GM19324 (cell line): ENCODE data around the gene GRIA3.
"Not testable (repeated sequence)": the region's sequence is repeated elsewhere in the genome, so short reads cannot be mapped to it uniquely, and the experiment has no call there.

Experiments
- ATAC-seq: cut with Tn5 transposase; IDR thresholded peaks from one replicate; pipeline ENCODE4 v1.9.1; 2021; ENCODE audit warnings: mild to moderate bottlenecking, moderate library complexity; ENCODE audit not compliant: unreplicated experiment, low FRiP score

GRIA3 gene

GRCh38 chrX:123267220-123267619 is 83.1 kb downstream of the GRIA3 start:
- ATAC-seq, result no peak

- ATAC-seq, result no peak
Observed at GRCh38 chrX:123271902-123272301, 87.8 kb downstream of the GRIA3 start.

GRCh38 chrX:123272630-123273029 is 88.6 kb downstream of the GRIA3 start:
- ATAC-seq, result no peak

GRCh38 chrX:123274796-123275195 is 90.7 kb downstream of the GRIA3 start:
- ATAC-seq, result no peak

- no peak for ATAC-seq
Observed at GRCh38 chrX:123277347-123277746, 93.3 kb downstream of the GRIA3 start.

GRCh38 chrX:123277821-123278220 is 93.7 kb downstream of the GRIA3 start:
- no peak for ATAC-seq

- no peak for ATAC-seq
Observed at GRCh38 chrX:123282241-123282640, 98.2 kb downstream of the GRIA3 start.

- ATAC-seq, result not testable (repeated sequence)
Observed at GRCh38 chrX:123283407-123283806, 99.3 kb downstream of the GRIA3 start.

GRCh38 chrX:123291623-123292022 is 107.5 kb downstream of the GRIA3 start:
- no peak for ATAC-seq

GRCh38 chrX:123298026-123298425 is 113.9 kb downstream of the GRIA3 start:
- no peak for ATAC-seq

- no peak for ATAC-seq
Observed at GRCh38 chrX:123303429-123303828, 119.4 kb downstream of the GRIA3 start.

- no peak for ATAC-seq
Observed at GRCh38 chrX:123308658-123309057, 124.6 kb downstream of the GRIA3 start.

- no peak for ATAC-seq
Observed at GRCh38 chrX:123310112-123310511, 126.0 kb downstream of the GRIA3 start.

GRCh38 chrX:123311486-123311885 is 127.4 kb downstream of the GRIA3 start:
- ATAC-seq, result no peak

- no peak for ATAC-seq
Observed at GRCh38 chrX:123313486-123313885, 129.4 kb downstream of the GRIA3 start.

- no peak for ATAC-seq
Observed at GRCh38 chrX:123320622-123321021, 136.5 kb downstream of the GRIA3 start.

GRCh38 chrX:123322536-123322935 is 138.5 kb downstream of the GRIA3 start:
- ATAC-seq, result no peak

- ATAC-seq, result no peak
Observed at GRCh38 chrX:123324625-123325024, 140.5 kb downstream of the GRIA3 start.

- no peak for ATAC-seq
Observed at GRCh38 chrX:123330229-123330942, 146.3 kb downstream of the GRIA3 start.

GRCh38 chrX:123331349-123331748 is 147.3 kb downstream of the GRIA3 start:
- peak; percentile 50 for ATAC-seq

GRCh38 chrX:123331859-123332258 is 147.8 kb downstream of the GRIA3 start:
- peak; percentile 43 for ATAC-seq

GRCh38 chrX:123336666-123337065 is 152.6 kb downstream of the GRIA3 start:
- ATAC-seq, result no peak
